ENCODE results near the gene IL3RA.

GRCh38 chrX:1341545-1342184 lies 5.1 kb downstream of the IL3RA start:
- TF ChIP-seq CTCF (IDR thresholded peaks at IDR 0.05) (no peak), ZFX (IDR thresholded peaks at IDR 0.05; ENCODE audit: borderline replicate concordance) (no peak)

Data from 22Rv1 (cell line).